ENCODE data around the gene ADH6. TPM values are rescaled to one million over a fixed set of nuclear protein-coding genes. Genes with fewer than 3 reads are reported as not detected.

Gene ADH6
- total and polyA plus RNA-seq, 7 donors = 0.03 TPM; not detected in 6

- Histone ChIP-seq H3K4me1 (no peaks in the 10 kb centered on the region), H3K4me3 (no peak overlapping the region), H3K27ac (no peak overlapping the region), H3K9me3 (no peaks in the 10 kb centered on the region), H3K36me3 (ENCODE audit: insufficient read depth in 1 of 2, low read depth in 1 of 2) (peaks cover 0 to 2% of the 10 kb centered on the region in 2 donors), H3K27me3 (ENCODE audit: insufficient read depth in 3 of 3, low read length in 2 of 3) (no peaks in the 10 kb centered on the region)
- intact Hi-C loops (cut with DNase I) = no loop called here
- TF ChIP-seq CTCF (IDR thresholded peaks at IDR 0.05) = no peak
- DNase-seq = no peak
- ATAC-seq = no peak
- 90 to 96% (median 94%) methylated on average over 1 of the region's 1 CpG for WGBS, 3 donors
Measured at GRCh38 chr4:99186029-99186428, 33.0 kb downstream of the ADH6 start.

- no peaks in the 10 kb centered on the region for H3K9me3 ChIP-seq
- intact Hi-C loops (cut with DNase I) = no loop called here
- TF ChIP-seq CTCF (IDR thresholded peaks at IDR 0.05) = no peak
- no peak overlapping the region for H3K27ac ChIP-seq
- no peaks in the 10 kb centered on the region for H3K27me3 ChIP-seq (ENCODE audit: insufficient read depth in 3 of 3, low read length in 2 of 3)
- 88 to 90% (median 90%) methylated on average over 2 of the region's 2 CpGs for WGBS, 3 donors
- H3K36me3 ChIP-seq (ENCODE audit: insufficient read depth in 1 of 2, low read depth in 1 of 2) = peaks cover 0 to 2% of the 10 kb centered on the region in 2 donors
- ATAC-seq (no peak), DNase-seq (no peak)
- H3K4me1 ChIP-seq = no peaks in the 10 kb centered on the region
- no peak overlapping the region for H3K4me3 ChIP-seq
Measured at GRCh38 chr4:99185581-99185980, 33.5 kb downstream of the ADH6 start.

GRCh38 chr4:99180382-99181070, 38.5 kb downstream of the ADH6 start:
- peaks cover 0 to 2% of the 10 kb centered on the region in 2 donors for H3K36me3 ChIP-seq (ENCODE audit: insufficient read depth in 1 of 2, low read depth in 1 of 2)
- H3K4me1 ChIP-seq = no peaks in the 10 kb centered on the region
- no peaks in the 10 kb centered on the region for H3K9me3 ChIP-seq
- intact Hi-C loops (cut with DNase I) = no loop called here
- ATAC-seq (peak in 3 of 4 donors; percentile 39 to 74 (median 53)), DNase-seq (no peak)
- H3K4me3 ChIP-seq = no peak overlapping the region
- no peak for TF ChIP-seq CTCF (IDR thresholded peaks at IDR 0.05)
- no peaks in the 10 kb centered on the region for H3K27me3 ChIP-seq (ENCODE audit: insufficient read depth in 3 of 3, low read length in 2 of 3)
- H3K27ac ChIP-seq = no peak overlapping the region
- WGBS, 3 donors = 67 to 77% (median 75%) methylated on average over 2 of the region's 2 CpGs

GRCh38 chr4:99179626-99180025, 39.4 kb downstream of the ADH6 start:
- DNase-seq = no peak
- H3K4me3 ChIP-seq = no peak overlapping the region
- 70 to 85% (median 80%) methylated on average over 1 of the region's 1 CpG for WGBS, 3 donors
- intact Hi-C loops (cut with DNase I) = no loop called here
- no peak for TF ChIP-seq CTCF (IDR thresholded peaks at IDR 0.05)
- H3K36me3 ChIP-seq (ENCODE audit: insufficient read depth in 1 of 2, low read depth in 1 of 2) = no peaks in the 10 kb centered on the region
- H3K4me1 ChIP-seq = no peaks in the 10 kb centered on the region
- no peaks in the 10 kb centered on the region for H3K27me3 ChIP-seq (ENCODE audit: insufficient read depth in 3 of 3, low read length in 2 of 3)
- no peak for ATAC-seq
- H3K27ac ChIP-seq = no peak overlapping the region
- no peaks in the 10 kb centered on the region for H3K9me3 ChIP-seq

GRCh38 chr4:99179178-99179577, 39.9 kb downstream of the ADH6 start:
- DNase-seq = no peak
- H3K27me3 ChIP-seq (ENCODE audit: insufficient read depth in 3 of 3, low read length in 2 of 3) = no peaks in the 10 kb centered on the region
- no peak for ATAC-seq

More at GRCh38 chr4:99179178-99179577, 39.9 kb downstream of the ADH6 start:
- intact Hi-C loops (cut with DNase I) = no loop called here
- TF ChIP-seq CTCF (IDR thresholded peaks at IDR 0.05) = no peak
- 67 to 78% (median 71%) methylated on average over 2 of the region's 2 CpGs for WGBS, 3 donors
- H3K36me3 ChIP-seq (ENCODE audit: insufficient read depth in 1 of 2, low read depth in 1 of 2) = no peaks in the 10 kb centered on the region
- H3K27ac ChIP-seq = no peak overlapping the region
- H3K9me3 ChIP-seq = no peaks in the 10 kb centered on the region
- H3K4me3 ChIP-seq = no peak overlapping the region
- no peaks in the 10 kb centered on the region for H3K4me1 ChIP-seq
